ENCODE data around the gene SLC6A17. TPM values are rescaled to one million over a fixed set of nuclear protein-coding genes. Genes with fewer than 3 reads are reported as not detected.

The SLC6A17 gene
- total RNA-seq, 2 donors from 2014 or later, result 0.51 to 1.8 TPM

DNA sequence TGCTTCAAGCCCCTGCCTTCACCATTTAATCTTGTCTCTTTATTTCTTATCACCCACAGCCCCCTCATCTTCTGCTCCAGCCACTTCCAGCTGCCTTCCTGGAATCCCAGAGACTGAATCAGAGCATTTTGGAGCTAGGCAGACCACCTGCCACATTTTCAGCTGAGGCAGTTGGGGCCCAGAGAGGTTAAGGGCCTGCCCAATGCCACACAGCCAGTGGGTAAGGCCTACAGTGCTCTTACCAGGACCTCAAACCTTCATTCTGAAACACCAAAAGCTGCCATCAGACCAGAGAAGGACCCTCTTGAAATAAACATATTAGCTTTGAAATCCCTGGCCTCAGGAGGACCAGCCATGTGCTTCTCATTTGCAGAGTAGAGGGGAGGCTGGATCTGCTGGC is 17.6 kb upstream of the SLC6A17 start:
- DNase-seq (ENCODE audit: low spot score), result no peak
- intact Hi-C loops (cut with DNase I), result no loop called here

- no peak for DNase-seq (ENCODE audit: low spot score)
- intact Hi-C loops (cut with DNase I), result no loop called here
These were observed 16.9 kb upstream of the SLC6A17 start for GRCh38 chr1:110133436-110133835.

DNA sequence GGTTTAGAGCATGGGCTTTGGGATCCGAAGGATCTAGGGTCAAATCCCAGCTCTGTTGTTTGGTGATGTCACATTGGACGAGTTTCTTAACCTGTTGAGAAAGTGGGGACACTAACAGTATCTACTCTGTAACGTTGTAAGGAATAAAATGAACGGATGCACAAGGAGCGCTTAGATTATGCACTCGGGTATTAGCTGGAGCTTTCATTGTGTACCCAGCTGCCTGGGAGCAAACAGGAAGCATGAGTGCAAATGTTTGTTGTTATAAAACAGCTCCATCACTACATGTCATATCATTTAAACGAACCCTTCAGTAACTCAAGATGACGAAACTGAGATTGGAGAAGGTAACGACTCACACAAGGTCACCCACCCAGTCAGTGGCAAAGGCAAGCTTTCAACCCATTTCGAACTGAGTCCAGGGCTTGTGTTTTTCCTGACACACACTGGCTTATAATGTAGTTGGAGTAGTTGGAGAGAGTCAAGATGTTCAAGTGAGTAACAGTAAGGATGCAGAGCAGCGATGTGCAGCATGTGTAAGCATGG is 16.2 kb upstream of the SLC6A17 start:
- DNase-seq (ENCODE audit: low spot score), result no peak
- intact Hi-C loops (cut with DNase I), result no loop called here

GRCh38 chr1:110135246-110135645 is 15.0 kb upstream of the SLC6A17 start:
- DNase-seq (ENCODE audit: low spot score), result no peak
- intact Hi-C loops (cut with DNase I), result no loop called here

- intact Hi-C loops (cut with DNase I), result no loop called here
- no peak for DNase-seq (ENCODE audit: low spot score)
These were observed 14.6 kb upstream of the SLC6A17 start for GRCh38 chr1:110135666-110136065.

GRCh38 chr1:110136911-110137310 is 13.4 kb upstream of the SLC6A17 start:
- DNase-seq (ENCODE audit: low spot score), result no peak
- intact Hi-C loops (cut with DNase I), result no loop called here

DNA sequence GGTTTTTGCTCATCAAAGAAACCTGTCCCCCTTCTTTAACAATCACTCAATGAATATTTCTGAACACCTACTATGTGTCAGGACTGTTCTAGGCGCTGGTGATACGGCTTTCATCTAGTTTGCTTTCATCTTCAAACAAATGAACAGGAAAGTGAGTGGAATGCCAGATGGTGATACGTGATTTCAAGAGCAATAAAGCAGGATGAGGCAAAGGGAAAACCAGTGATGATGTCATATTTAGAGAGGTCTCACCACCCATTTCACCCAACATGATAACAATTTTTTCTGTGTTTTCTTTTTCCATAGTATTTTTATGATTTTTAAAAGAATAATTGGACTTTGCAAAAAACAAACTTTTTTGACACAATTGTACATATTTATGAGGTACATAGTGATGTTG is 11.3 kb upstream of the SLC6A17 start:
- intact Hi-C loops (cut with DNase I), result no loop called here
- no peak for DNase-seq (ENCODE audit: low spot score)

DNA sequence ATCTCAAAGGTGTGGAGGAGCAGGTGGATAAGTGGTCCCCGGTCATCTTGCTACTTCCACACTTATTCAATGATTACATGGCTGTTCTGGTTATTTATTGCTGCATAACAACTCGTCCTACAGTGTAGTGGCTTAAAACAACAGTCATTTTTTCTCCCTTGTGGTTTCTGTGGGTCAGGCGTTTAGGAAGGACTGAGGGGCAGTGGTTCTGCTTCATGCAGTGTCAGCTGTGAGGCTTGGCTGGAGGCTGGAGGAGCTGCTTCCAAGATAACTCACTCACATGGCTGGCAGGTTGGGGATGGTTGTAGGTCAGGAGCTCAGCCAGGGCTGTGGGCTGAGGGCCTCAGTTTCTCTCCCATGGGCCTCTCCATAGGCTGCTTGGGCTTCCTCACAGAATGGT is 5.9 kb upstream of the SLC6A17 start:
- no peak for DNase-seq (ENCODE audit: low spot score)
- intact Hi-C loops (cut with DNase I), result no loop called here

- intact Hi-C loops (cut with DNase I), result no loop called here
These were observed 1.3 kb upstream of the SLC6A17 start for GRCh38 chr1:110148961-110149360.

DNA sequence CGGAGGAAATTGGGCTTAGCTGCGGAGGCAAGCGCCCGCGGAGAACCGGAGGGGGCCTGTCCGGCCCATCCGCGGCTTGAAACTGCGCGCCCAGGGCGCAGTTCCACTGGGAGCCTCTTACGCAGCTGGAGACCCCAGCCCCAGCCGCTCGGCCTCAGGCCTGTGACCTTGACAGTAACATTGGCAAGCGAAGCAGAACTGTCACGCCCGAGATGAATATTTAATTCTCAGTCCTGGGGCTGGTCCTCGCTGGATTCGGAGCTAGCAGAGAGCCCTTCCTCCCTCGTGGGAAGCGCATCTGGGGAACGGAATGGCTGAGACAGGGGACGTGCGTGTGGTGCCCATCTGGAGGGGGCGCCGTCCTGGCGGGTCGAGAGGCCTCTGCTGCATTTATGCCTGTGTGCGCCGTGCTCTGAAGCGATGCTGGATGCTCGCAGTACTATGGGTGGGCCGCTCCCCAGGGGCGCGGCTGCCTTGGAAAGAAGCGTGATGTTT is 928 bp downstream of the SLC6A17 start:
- intact Hi-C loops (cut with DNase I), result no loop called here
- no peak for DNase-seq (ENCODE audit: low spot score)

More at GRCh38 chr1:110148961-110149360, 1.3 kb upstream of the SLC6A17 start:
- no peak for DNase-seq (ENCODE audit: low spot score)

- intact Hi-C loops (cut with DNase I), result no loop called here
These were observed 2.0 kb downstream of the SLC6A17 start for GRCh38 chr1:110152133-110152785.

GRCh38 chr1:110153407-110153950 is 3.2 kb downstream of the SLC6A17 start:
- DNase-seq (ENCODE audit: low spot score), result no peak
- intact Hi-C loops (cut with DNase I), result no loop called here

More at GRCh38 chr1:110152133-110152785, 2.0 kb downstream of the SLC6A17 start:
- DNase-seq (ENCODE audit: low spot score), result no peak

DNA sequence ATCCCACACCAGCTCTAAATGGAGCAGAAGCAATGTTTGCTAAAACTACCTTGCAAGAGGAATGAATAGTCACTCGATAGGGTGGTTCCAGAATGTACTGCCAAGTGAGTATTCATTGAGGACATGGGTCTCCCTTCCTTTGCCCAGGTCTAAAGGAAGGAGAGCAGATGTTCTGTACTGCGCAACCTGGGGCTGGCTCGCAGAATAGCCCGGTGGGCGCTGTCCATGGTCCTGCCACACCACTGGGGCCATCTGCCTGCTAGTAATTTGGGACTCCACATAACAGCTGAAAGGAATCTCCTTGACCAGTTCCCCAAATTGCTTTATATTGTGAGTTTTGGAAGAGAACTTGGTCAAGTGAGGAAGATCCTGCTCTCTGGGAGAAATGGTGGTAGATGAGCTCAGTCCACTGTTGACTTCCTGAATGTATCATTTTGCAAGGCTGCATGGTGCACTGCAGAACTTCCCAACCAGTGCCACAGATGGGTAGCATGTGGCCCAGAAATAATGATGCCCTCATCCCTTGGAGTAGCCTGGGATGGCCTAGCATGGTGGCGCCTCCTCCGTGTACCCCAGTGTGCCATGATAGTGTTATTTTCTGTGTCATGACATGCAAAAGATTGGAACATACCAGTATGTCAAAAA is 5.7 kb downstream of the SLC6A17 start:
- no peak for DNase-seq (ENCODE audit: low spot score)
- intact Hi-C loops (cut with DNase I), result no loop called here

DNA sequence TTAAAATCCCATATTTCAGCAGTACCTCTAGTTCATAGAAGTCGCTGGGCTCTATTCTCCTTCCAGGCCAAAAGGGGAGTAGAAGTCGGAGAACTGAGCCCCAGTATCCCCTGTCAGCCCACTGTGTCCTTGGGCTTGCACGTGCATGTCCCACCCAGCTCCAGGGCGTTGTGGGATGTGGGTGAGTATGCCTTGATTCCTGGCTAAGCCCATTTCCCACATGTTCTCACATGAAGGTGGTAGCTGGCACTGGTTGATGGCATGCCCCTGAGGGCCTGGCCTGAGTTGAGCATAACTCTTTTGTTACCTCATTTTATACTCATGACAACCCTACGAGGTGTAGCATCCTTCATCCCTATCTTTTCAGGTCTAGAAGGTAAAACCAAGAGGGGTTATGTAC is 8.0 kb downstream of the SLC6A17 start:
- intact Hi-C loops (cut with DNase I), result no loop called here
- DNase-seq (ENCODE audit: low spot score), result peak; percentile 12

DNA sequence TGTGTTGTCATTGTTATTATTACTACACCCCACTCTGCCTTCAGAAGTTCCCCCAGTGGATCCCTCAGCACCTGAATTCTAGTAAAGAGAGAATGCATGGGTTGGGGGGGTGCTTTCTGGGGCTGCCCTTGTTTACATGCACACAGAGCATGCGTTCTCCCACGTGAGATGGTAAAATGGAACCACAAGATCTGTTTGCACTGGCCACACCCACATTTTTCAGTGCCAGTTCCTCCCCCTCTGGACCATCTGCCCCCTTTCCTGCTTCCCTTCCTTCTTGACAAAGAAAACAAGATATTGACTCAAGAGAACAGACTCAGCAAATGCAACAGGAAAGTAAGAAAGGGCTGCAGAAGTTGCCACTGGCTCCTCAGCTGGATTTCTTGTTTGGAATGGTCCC is 8.9 kb downstream of the SLC6A17 start:
- intact Hi-C loops (cut with DNase I), result no loop called here
- DNase-seq (ENCODE audit: low spot score), result peak; percentile 45

DNA sequence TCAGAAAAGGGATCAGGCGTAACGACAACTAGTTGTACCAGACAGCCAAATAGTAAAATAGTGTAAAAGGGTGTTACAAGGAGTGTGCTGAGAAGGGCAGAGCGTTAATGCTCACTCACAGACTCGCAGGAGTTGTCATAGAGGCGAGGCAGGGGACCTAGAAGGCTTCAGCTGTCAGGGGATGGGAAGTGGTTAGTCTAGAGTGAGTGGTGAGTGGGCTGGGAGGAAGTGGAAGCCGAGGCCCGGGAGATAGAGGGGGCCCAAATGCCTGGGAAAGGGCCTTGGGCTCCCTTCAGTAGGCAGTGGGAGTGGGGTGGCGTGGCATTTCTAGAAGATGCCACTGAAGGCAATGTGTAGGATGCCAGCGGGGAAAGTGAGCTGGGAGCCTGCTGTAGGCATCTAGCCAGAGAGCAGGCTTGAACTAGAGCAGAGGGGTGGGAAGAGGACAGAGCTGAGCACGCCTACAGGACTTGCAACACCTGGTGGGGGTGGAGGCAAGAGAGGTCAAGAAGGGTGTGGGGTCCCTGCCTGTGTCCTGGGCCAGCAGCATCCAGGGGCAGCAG is 10.3 kb downstream of the SLC6A17 start:
- intact Hi-C loops (cut with DNase I), result no loop called here
- peak; percentile 51 for DNase-seq (ENCODE audit: low spot score)

- intact Hi-C loops (cut with DNase I), result no loop called here
- DNase-seq (ENCODE audit: low spot score), result peak; percentile 56
These were observed 10.9 kb downstream of the SLC6A17 start for GRCh38 chr1:110161165-110161564.

DNA sequence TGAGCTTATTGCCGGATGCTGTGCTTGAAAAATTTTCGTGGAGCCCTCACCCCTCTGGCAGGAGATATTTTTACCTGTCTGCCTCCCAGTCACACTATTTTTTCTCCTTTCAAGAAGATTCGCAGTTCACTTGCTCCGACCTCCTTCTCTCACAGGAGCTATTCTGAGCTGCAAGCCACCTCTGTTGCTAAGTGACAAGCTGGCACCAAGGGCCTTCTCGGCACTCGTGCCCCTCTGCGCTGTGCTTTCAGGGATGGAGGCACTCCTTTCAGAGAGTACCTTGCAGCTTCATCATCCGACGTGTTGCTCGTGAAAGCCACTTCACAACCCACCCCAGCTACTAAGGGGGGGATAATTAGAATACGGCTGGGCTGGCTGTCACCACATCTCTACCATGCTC is 11.6 kb downstream of the SLC6A17 start:
- peak; percentile 47 for DNase-seq (ENCODE audit: low spot score)
- intact Hi-C loops (cut with DNase I), result no loop called here

DNA sequence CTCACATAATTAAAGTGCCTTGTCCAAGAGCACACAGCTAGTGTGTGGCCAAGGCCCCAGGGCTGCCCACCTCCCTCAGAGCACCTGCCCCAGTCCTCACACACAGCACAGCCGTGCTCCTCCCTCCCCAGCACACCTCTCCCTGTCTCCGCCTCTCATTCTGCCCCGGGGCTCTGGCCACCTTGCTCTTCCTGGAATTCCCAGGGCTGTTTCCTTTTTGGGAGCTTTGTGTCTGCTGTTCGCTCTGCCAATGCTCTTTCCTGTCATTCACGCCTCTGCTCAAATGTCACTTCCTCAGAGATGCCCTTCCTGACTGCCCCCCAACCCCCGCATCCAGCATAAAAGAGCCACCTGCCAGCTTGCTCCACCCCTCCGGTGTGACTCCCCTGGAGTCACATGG is 13.3 kb downstream of the SLC6A17 start:
- DNase-seq (ENCODE audit: low spot score), result no peak
- intact Hi-C loops (cut with DNase I), result no loop called here

DNA sequence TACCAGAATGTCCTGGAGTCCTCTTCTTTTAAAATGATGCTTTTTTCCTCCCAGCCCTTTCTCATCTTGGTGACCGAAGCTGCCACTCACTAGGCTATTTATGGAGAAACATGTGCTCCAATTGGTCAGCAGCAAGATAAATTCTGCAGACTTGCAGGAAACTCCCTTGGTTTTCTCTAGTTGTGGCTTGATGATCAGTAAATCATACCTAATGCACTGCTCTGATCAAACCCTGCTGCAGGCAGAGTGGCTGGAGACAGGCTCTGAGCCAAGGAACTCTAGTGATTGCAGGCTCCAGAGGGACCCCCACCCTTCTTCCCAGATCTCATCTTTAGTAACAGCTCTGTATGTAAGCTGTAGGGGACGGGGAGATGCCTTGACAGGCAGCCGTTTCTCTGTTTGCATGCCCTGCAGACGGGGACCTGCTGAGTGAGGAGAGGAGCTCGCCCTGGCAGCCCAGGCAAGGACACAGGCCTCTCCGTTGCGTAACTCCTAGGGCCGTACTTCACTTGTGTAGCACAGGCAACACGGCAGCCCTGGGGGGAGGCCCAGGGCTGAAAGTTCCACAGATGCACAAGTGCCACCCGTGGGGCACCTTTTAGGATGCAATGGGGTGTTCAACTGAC is 14.5 kb downstream of the SLC6A17 start:
- DNase-seq (ENCODE audit: low spot score), result no peak
- intact Hi-C loops (cut with DNase I), result no loop called here
